Panc1 (cell line): ENCODE measurements around the gene TRERF1. TPM values are rescaled to one million over a fixed set of nuclear protein-coding genes. Genes with fewer than 3 reads are reported as not detected.

Source experiments
- ATAC-seq: fragments of 200-7000 bp; cut with Tn5 transposase; 2 replicates; pipeline ENCODE4 v1.9.1; 2020; ENCODE audit warnings: mild to moderate bottlenecking, moderate library complexity
- BruUV-seq: library from RNA; stranded (reverse); fragments of 400-500 nt; replicated peaks from 2 replicates; lab custom pipeline; 2021; lab: Mats Ljungman, UMichigan
- CTCF ChIA-PET: fragments of 300-600 bp; sonication (Branson Sonifier 250); formaldehyde crosslinking; loops from one replicate; lab custom pipeline; 2022; ENCODE audit warnings: antibody characterized with exemption; lab: Charles Lee
- POLR2A ChIA-PET: fragments of 300-600 bp; sonication (Branson Sonifier 250); formaldehyde crosslinking; loops from one replicate; lab custom pipeline; 2022; ENCODE audit warnings: antibody characterized with exemption; lab: Charles Lee
- DNase-seq: peaks from one replicate; pipeline ENCODE4 v3.0.0-alpha.2; 2010; ENCODE audit warnings: low read depth, low spot score
- H3K27ac ChIP-seq: 2 replicates; pipeline ENCODE4 v1.5.1; 2011; ENCODE audit warnings: mild to moderate bottlenecking, low read length, inconsistent platforms
- H3K27me3 ChIP-seq: fragments of 200-500 bp; sonication (Bioruptor generic); 2 replicates; pipeline ENCODE4 v1.6.0; 2014; ENCODE audit warnings: low read length, inconsistent platforms; ENCODE audit not compliant: control insufficient read depth, insufficient read depth
- H3K36me3 ChIP-seq: fragments of 200-500 bp; sonication (Bioruptor generic); 2 replicates; pipeline ENCODE4 v1.5.1; 2014; ENCODE audit warnings: inconsistent platforms, mild to moderate bottlenecking, low read length, moderate library complexity; ENCODE audit not compliant: control insufficient read depth, insufficient read depth
- H3K4me1 ChIP-seq: 2 replicates; pipeline ENCODE4 v1.5.1; 2011; ENCODE audit warnings: inconsistent platforms, mild to moderate bottlenecking, low read length, moderate library complexity; ENCODE audit not compliant: control insufficient read depth, insufficient read depth
- H3K4me3 ChIP-seq, 2 experiments: 2 replicates each; pipeline ENCODE4 v1.5.1; 2011 to 2012; ENCODE audit warnings: low read depth in 2 of 2, low read length in 2 of 2, mild to moderate bottlenecking in 2 of 2, inconsistent platforms in 1 of 2, moderate library complexity in 1 of 2
- H3K9me3 ChIP-seq: fragments of 200-500 bp; sonication (Bioruptor generic); 2 replicates; pipeline ENCODE4 v1.5.1; 2014; ENCODE audit warnings: low read depth, mild to moderate bottlenecking, inconsistent platforms, low read length, moderate library complexity; ENCODE audit not compliant: control insufficient read depth, insufficient read depth
- POLR2AphosphoS5 ChIP-seq: IDR thresholded peaks from 2 replicates; pipeline ENCODE4 v1.6.1; 2012; ENCODE audit warnings: mild to moderate bottlenecking, low read depth, low read length, moderate library complexity
- SIN3A ChIP-seq: IDR thresholded peaks from 2 replicates; pipeline ENCODE4 v1.6.1; 2012; ENCODE audit warnings: low read depth, mild to moderate bottlenecking, low read length, moderate library complexity, borderline replicate concordance; ENCODE audit not compliant: insufficient read depth
- TCF7L2 ChIP-seq: IDR thresholded peaks from 2 replicates; pipeline ENCODE4 v1.6.1; 2011; ENCODE audit warnings: mild to moderate bottlenecking, low read depth, low read length, inconsistent platforms
- in situ Hi-C: cut with HindIII; loops from 2 replicates; pipeline ENCODE4 v1.10.0; 2016; ENCODE audit warnings: low sequenced_read_pairs, low pct_unique_long_range_greater_than_20kb
- intact Hi-C: fragments of 100-400 bp; cut with micrococcal nuclease; formaldehyde crosslinking; loops from one replicate; pipeline ENCODE4 v1.10.0; 2022; ENCODE audit not compliant: unreplicated experiment
- total RNA-seq: library from RNA; stranded (reverse); gene quantifications from one replicate; pipeline ENCODE4 v1.2.1, GENCODE V29; 2021; ENCODE audit not compliant: unreplicated experiment
- TF ChIP-seq, protein P1 (sequence below), 2 experiments: IDR thresholded peaks; 2 replicates each; pipeline ENCODE4 v1.6.1; 2011 to 2012; ENCODE audit warnings: low read depth in 2 of 2, control low read depth in 1 of 2, low read length in 1 of 2, mild to moderate bottlenecking in 1 of 2, moderate library complexity in 1 of 2; ENCODE audit not compliant: insufficient read depth in 1 of 2
- TF ChIP-seq, protein P2 (sequence below): fragments of 450-650 bp; IDR thresholded peaks from 2 replicates; pipeline ENCODE4 v1.5.1; 2017; ENCODE audit warnings: mild to moderate bottlenecking

The TRERF1 gene
- total RNA-seq, 1 experiment from 2014 or later, result 30.6 TPM

DNA sequence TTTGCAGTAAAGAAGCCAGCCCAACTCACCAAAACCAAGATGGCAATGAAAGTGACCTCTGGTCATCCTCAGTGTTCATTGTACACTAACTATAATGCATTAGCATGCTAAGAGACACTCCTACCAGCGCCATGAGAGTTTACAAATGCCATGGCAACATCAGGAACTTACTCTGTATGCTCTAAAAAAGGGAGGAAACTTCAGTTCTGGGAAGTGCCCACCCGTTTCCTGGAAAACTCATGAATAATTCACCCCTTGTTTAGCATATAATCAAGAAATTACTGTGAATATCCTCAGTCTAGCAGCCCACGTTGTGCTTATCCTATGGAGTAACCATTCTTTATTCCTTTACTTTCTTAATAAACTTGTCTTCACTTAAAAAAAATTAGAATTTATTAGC lies 19.4 kb upstream of the TRERF1 start:
- ChIA-PET POLR2A (no interaction called here), CTCF (no interaction called here)
- Histone ChIP-seq H3K9me3 (peaks cover 6% of the 10 kb centered on the region; the same call in 1 of the 2 replicates), H3K27me3 (no peaks in the 10 kb centered on the region), H3K4me3 (no peak overlapping the region), H3K36me3 (no peaks in the 10 kb centered on the region), H3K27ac (no peak overlapping the region), H3K4me1 (no peaks in the 10 kb centered on the region)
- BruUV-seq, result no TSS peak
- ATAC-seq, result no peak
- no peak for DNase-seq
- TF ChIP-seq, protein P1, sequence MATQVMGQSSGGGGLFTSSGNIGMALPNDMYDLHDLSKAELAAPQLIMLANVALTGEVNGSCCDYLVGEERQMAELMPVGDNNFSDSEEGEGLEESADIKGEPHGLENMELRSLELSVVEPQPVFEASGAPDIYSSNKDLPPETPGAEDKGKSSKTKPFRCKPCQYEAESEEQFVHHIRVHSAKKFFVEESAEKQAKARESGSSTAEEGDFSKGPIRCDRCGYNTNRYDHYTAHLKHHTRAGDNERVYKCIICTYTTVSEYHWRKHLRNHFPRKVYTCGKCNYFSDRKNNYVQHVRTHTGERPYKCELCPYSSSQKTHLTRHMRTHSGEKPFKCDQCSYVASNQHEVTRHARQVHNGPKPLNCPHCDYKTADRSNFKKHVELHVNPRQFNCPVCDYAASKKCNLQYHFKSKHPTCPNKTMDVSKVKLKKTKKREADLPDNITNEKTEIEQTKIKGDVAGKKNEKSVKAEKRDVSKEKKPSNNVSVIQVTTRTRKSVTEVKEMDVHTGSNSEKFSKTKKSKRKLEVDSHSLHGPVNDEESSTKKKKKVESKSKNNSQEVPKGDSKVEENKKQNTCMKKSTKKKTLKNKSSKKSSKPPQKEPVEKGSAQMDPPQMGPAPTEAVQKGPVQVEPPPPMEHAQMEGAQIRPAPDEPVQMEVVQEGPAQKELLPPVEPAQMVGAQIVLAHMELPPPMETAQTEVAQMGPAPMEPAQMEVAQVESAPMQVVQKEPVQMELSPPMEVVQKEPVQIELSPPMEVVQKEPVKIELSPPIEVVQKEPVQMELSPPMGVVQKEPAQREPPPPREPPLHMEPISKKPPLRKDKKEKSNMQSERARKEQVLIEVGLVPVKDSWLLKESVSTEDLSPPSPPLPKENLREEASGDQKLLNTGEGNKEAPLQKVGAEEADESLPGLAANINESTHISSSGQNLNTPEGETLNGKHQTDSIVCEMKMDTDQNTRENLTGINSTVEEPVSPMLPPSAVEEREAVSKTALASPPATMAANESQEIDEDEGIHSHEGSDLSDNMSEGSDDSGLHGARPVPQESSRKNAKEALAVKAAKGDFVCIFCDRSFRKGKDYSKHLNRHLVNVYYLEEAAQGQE (IDR thresholded peaks at IDR 0.05; ENCODE audit: insufficient read depth in 1 of 2, low read depth in 2 of 2, low read length in 1 of 2), result no peak
- TF ChIP-seq POLR2AphosphoS5 (no peak), SIN3A (no peak), TCF7L2 (no peak)
- TF ChIP-seq, protein P2, sequence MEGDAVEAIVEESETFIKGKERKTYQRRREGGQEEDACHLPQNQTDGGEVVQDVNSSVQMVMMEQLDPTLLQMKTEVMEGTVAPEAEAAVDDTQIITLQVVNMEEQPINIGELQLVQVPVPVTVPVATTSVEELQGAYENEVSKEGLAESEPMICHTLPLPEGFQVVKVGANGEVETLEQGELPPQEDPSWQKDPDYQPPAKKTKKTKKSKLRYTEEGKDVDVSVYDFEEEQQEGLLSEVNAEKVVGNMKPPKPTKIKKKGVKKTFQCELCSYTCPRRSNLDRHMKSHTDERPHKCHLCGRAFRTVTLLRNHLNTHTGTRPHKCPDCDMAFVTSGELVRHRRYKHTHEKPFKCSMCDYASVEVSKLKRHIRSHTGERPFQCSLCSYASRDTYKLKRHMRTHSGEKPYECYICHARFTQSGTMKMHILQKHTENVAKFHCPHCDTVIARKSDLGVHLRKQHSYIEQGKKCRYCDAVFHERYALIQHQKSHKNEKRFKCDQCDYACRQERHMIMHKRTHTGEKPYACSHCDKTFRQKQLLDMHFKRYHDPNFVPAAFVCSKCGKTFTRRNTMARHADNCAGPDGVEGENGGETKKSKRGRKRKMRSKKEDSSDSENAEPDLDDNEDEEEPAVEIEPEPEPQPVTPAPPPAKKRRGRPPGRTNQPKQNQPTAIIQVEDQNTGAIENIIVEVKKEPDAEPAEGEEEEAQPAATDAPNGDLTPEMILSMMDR, result no peak
- intact Hi-C loops (no loop called here), in situ Hi-C loops (no loop called here)

DNA sequence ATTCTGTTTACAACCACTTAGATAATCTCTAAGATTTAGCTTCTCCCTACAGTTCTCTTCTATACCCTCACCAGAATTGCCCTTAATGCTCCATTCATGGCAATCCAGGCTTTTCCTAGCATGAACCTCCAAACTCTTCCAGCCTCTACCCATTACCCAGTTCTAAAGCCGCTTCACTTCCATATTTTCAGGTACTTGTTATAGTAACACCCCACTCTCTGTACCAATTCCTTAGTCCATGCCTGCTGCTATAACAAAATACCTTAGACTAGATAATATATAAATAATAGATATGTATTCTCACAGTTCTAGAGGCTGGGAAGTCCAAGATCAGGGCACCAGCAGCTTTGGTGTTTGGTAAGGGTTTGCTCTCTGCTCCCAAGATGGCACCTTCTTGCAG lies 16.5 kb upstream of the TRERF1 start:
- Histone ChIP-seq H3K36me3 (no peaks in the 10 kb centered on the region), H3K4me3 (no peak overlapping the region), H3K4me1 (no peaks in the 10 kb centered on the region), H3K27me3 (no peaks in the 10 kb centered on the region), H3K27ac (no peak overlapping the region), H3K9me3 (peaks cover 6% of the 10 kb centered on the region; the same call in 1 of the 2 replicates)
- CTCF ChIA-PET, result no interaction called here
- intact Hi-C loops (no loop called here), in situ Hi-C loops (no loop called here)
- POLR2A ChIA-PET, result interaction anchor here (0.6 kb wide), 1 partner anchor 637 kb away, joined by 4 read pairs; no protein-coding TSS in a partner anchor
- TF ChIP-seq SIN3A (no peak), TCF7L2 (no peak), POLR2AphosphoS5 (no peak)
- TF ChIP-seq, protein P1 (IDR thresholded peaks at IDR 0.05; ENCODE audit: insufficient read depth in 1 of 2, low read depth in 2 of 2, low read length in 1 of 2), result no peak
- TF ChIP-seq, protein P2, result no peak
- no TSS peak for BruUV-seq
- ATAC-seq, result no peak
- no peak for DNase-seq
